Activated naive CD8-positive, alpha-beta T cell treated with anti-CD3 and anti-CD28 coated beads, Interleukin-2, amount 50 U/mL, for 24 hours (primary cell): ENCODE results near the gene TCP11L1.
A peak's percentile ranks its signal among the peaks of the same experiment; 100 is the strongest.

ENCODE experiments used
- ATAC-seq: fragments of 150-1000 bp; cut with Tn5 transposase; one replicate; pipeline ENCODE4 v1.10.0; 2021
- DNase-seq: peaks from one replicate; pipeline ENCODE4 v3.0.0; 2021
- H3K27ac Mint-ChIP-seq: one replicate; pipeline ENCODE4 v1.8.0; 2021; ENCODE audit warnings: mild to moderate bottlenecking, mixed read lengths
- H3K27me3 Mint-ChIP-seq: one replicate; pipeline ENCODE4 v1.8.0; 2021; ENCODE audit warnings: mixed read lengths
- H3K36me3 Mint-ChIP-seq: one replicate; pipeline ENCODE4 v1.8.0; 2021; ENCODE audit warnings: low read depth, mixed read lengths
- H3K4me1 Mint-ChIP-seq: one replicate; pipeline ENCODE4 v1.8.0; 2021; ENCODE audit warnings: mixed read lengths
- H3K4me3 Mint-ChIP-seq: one replicate; pipeline ENCODE4 v1.8.0; 2021; ENCODE audit warnings: mild to moderate bottlenecking, moderate library complexity, mixed read lengths
- H3K9me3 Mint-ChIP-seq: one replicate; pipeline ENCODE4 v1.8.0; 2021; ENCODE audit warnings: mixed read lengths

Gene TCP11L1, protein sequence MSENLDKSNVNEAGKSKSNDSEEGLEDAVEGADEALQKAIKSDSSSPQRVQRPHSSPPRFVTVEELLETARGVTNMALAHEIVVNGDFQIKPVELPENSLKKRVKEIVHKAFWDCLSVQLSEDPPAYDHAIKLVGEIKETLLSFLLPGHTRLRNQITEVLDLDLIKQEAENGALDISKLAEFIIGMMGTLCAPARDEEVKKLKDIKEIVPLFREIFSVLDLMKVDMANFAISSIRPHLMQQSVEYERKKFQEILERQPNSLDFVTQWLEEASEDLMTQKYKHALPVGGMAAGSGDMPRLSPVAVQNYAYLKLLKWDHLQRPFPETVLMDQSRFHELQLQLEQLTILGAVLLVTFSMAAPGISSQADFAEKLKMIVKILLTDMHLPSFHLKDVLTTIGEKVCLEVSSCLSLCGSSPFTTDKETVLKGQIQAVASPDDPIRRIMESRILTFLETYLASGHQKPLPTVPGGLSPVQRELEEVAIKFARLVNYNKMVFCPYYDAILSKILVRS

DNA sequence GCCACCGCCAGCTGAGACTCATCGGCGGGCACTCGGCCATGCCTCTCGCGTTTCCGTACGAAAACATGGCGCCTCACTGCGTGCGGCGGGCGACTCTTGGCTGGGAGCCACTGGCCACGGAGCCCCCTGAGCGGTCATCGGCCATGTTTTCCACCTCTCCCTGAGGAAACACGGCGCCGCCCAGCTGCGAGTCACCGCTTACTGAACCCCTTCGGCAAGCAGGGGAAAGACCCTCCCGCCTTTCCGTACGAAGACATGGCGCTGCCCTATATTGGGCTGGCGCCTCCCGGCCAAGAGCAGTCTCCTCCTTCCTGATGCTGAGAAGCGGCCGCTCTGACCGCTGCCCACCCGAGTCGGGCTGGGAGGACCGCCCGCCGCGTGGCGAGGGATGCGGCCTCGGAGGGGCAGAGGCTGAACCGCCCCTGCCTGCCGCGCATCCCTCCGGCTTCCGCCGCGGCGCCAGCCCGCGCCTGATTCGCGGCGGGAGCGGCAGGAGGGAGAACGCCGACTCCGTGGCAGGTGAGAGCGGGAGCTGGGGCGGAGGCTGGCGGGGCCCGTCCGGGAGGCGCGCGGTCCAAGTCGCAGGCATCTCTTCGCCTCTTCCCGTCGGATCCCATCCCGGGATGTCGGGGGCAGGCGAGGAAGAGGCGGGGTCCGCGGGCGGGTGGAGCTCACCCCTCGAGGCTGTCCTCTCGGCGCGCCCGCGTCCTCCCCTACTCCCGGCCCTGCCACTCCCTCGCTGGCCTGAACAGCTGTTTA lies at the start of gene TCP11L1:
TSS of gene TCP11L1 (plus strand) at position 299 of the 759 bp plus-strand sequence. CDS start 4,202 bp downstream, outside the sequence.
- peak; percentile 59 for ATAC-seq
- Mint-ChIP-seq H3K9me3 (no peaks in the 10 kb centered on the region), H3K27me3 (no peaks in the 10 kb centered on the region), H3K27ac (peak within 1 kb of the TSS; percentile 95), H3K4me1 (peaks cover 48% of the 10 kb centered on the region), H3K36me3 (peaks cover 5% of the 10 kb centered on the region), H3K4me3 (peak within 1 kb of the TSS; percentile 88)
- peak; percentile 84 for DNase-seq

DNA sequence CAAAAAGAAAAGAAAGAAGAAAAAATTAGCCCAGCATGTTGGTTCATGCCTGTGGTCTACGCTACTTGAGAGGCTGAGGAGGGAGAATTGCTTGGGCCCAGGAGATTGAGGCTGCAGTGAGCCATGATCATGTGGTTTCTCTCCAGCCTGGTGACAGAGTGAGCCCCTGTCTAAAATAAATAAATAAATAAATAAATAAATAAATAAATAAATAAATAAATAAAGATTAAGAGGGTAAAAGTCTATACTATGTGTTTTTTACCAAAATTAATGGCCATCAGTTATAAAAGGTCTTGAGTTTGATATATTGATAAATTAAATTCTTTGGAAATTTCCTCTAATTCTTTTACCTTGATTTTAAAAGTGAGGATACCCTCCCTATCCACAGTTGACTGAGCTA lies 48.9 kb upstream of the TCP11L1 start:
- H3K4me1 Mint-ChIP-seq: no peaks in the 10 kb centered on the region
- no peak overlapping the region for H3K4me3 Mint-ChIP-seq
- ATAC-seq (no peak), DNase-seq (no peak)
- H3K36me3 Mint-ChIP-seq: no peaks in the 10 kb centered on the region
- no peaks in the 10 kb centered on the region for H3K27me3 Mint-ChIP-seq
- no peak overlapping the region for H3K27ac Mint-ChIP-seq
- H3K9me3 Mint-ChIP-seq: peaks cover 18% of the 10 kb centered on the region

DNA sequence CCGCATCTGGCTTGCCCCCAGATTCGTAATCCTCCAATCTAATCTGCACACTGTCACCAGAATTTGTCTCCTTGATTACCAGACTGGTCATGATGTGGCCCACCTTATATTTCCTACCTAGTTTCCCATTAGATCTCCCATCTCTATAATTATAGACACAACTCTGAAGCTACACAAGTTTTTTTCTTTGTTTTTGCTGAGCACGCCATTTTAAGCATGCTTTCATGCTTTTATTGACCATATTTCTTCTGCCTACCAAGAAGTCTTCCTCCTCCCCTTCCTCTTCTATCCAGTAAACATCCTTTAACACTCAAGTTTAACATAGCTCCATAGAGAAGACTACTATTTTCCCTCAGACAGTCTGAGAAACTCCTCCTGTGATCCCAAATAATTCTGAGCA lies 47.9 kb upstream of the TCP11L1 start:
- no peaks in the 10 kb centered on the region for H3K4me1 Mint-ChIP-seq
- ATAC-seq (no peak), DNase-seq (no peak)
- H3K36me3 Mint-ChIP-seq: no peaks in the 10 kb centered on the region
- no peak overlapping the region for H3K27ac Mint-ChIP-seq
- peaks cover 18% of the 10 kb centered on the region for H3K9me3 Mint-ChIP-seq
- H3K4me3 Mint-ChIP-seq: no peak overlapping the region
- no peaks in the 10 kb centered on the region for H3K27me3 Mint-ChIP-seq

DNA sequence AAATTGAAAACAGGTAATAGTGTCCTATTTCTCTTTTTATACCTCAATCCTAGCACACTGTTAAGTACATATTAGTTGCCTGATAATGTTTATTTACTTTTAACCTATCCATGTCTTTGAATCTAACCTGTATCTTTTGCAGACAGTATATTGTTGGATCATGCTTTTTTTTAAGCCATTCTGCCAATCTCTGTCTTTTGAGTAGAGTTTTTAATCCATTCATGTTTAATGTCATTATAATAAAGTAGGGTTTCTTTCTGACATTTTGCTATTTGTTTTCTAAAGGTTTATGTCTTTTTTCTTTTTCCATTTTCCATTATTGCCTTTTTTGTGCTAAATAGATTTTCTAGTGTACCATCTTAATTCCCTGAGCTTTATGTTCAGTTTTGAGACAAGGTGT lies 47.5 kb upstream of the TCP11L1 start:
- H3K27ac Mint-ChIP-seq: no peak overlapping the region
- no peak overlapping the region for H3K4me3 Mint-ChIP-seq
- no peaks in the 10 kb centered on the region for H3K36me3 Mint-ChIP-seq
- H3K4me1 Mint-ChIP-seq: no peaks in the 10 kb centered on the region
- no peak for DNase-seq
- H3K9me3 Mint-ChIP-seq: peaks cover 18% of the 10 kb centered on the region
- no peaks in the 10 kb centered on the region for H3K27me3 Mint-ChIP-seq
- ATAC-seq: no peak

DNA sequence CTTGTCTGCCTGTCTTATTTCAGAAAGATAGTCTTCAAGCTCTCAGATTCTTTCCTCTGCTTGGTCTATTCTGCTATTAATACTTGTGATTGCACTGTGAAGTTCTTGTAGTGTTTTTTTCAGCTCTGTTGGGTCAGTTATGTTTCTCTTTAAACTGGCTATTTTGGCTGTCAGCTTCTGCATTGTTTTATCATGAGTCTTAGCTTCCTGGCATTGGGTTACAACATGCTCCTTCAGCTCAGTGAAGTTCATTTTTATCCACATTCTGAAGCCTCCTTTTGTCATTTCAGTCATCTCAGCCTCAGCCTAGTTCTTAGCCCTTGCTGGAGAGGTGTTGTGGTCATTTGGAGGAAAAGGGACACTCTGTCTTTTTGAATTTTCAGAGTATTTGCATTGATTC lies 39.2 kb upstream of the TCP11L1 start:
- ATAC-seq (no peak), DNase-seq (no peak)
- Mint-ChIP-seq H3K4me3 (no peak overlapping the region), H3K36me3 (no peaks in the 10 kb centered on the region), H3K27ac (no peak overlapping the region), H3K4me1 (peaks cover 7% of the 10 kb centered on the region), H3K27me3 (peaks cover 2% of the 10 kb centered on the region), H3K9me3 (peaks cover 11% of the 10 kb centered on the region)

DNA sequence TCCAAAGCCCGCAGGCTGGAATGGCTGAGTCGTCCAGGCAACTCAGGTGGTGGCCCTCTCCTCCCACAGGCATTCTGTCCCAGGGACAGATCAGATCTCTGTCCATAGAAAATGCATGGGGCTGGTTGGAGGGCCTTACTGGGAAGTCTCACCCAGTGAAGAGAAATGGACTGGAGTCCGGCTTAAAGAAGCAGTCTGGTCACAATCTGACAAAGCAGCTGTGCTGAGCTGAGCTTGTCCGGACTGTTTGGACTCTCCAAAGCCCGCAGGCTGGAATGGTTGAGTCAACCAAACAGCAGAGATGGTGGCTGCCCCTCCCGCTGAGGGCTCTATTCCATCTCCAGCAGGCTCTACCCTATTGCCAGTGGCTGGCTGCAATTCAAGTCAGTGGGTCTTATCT lies 38.1 kb upstream of the TCP11L1 start:
- no peaks in the 10 kb centered on the region for H3K36me3 Mint-ChIP-seq
- no peak overlapping the region for H3K4me3 Mint-ChIP-seq
- no peak for DNase-seq
- peaks cover 18% of the 10 kb centered on the region for H3K4me1 Mint-ChIP-seq
- peaks cover 11% of the 10 kb centered on the region for H3K9me3 Mint-ChIP-seq
- ATAC-seq: no peak
- no peak overlapping the region for H3K27ac Mint-ChIP-seq
- H3K27me3 Mint-ChIP-seq: peaks cover 2% of the 10 kb centered on the region

DNA sequence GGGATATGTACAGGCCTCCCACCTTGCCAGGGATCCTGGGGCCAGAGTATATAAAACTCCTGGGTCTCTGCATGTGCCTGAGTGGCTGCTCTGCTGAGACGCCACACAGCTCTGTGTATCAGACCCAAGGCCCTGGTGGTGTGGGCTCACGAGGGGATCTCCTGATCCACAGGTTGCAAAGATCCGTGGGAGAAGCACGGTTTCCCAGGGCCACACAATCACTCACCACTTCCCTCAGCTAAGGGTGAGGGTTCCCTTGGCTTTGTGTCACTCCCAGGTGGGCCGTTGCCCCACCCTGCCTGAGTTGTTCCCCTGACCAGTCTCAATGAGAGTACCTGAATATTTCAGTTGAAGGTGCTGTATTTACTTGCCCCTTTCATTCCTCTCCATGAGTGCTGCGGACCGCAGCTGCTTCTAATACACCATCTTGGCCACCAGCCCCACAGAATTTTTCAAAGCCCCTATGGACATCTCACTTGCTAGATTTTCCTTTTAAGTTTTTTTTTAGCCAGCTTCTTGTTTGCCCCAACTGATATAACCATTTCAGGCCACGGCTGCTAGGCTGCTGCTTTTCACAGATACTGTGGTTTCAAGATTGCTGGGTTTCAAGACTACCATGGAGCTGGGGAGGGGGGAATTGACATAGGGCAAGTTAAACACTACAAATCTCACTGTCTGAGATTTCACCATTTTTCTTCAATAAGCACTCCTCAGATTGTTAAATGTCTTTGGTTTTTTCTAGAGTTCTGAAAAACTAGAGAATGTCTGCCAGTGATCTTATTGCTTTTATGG lies 37.4 kb upstream of the TCP11L1 start:
- no peak overlapping the region for H3K27ac Mint-ChIP-seq
- ATAC-seq (no peak), DNase-seq (no peak)
- H3K36me3 Mint-ChIP-seq: no peaks in the 10 kb centered on the region
- H3K9me3 Mint-ChIP-seq: peaks cover 11% of the 10 kb centered on the region
- peaks cover 2% of the 10 kb centered on the region for H3K27me3 Mint-ChIP-seq
- no peak overlapping the region for H3K4me3 Mint-ChIP-seq
- peaks cover 23% of the 10 kb centered on the region for H3K4me1 Mint-ChIP-seq

DNA sequence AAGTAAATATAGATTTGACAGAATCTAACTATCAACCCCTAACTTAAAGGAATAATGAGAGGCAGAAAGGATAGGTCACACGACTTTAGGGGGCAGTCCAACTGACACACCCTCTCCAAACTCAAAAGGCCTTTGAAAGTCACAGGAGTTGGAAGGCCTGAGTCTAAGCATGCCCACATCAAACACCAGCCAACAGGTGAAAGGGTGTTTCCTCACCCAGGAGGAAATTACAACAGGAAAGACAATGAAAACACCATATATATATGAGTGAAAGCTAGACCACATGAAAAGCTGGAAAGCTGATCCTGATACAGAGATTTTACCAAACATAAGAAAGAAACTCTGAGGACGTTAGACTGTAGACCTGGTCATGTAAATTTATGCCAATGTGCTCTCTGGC lies 34.2 kb upstream of the TCP11L1 start:
- peaks cover 23% of the 10 kb centered on the region for H3K4me1 Mint-ChIP-seq
- H3K9me3 Mint-ChIP-seq: no peaks in the 10 kb centered on the region
- no peaks in the 10 kb centered on the region for H3K27me3 Mint-ChIP-seq
- no peaks in the 10 kb centered on the region for H3K36me3 Mint-ChIP-seq
- H3K4me3 Mint-ChIP-seq: no peak overlapping the region
- ATAC-seq: peak; percentile 63
- no peak for DNase-seq
- no peak overlapping the region for H3K27ac Mint-ChIP-seq

DNA sequence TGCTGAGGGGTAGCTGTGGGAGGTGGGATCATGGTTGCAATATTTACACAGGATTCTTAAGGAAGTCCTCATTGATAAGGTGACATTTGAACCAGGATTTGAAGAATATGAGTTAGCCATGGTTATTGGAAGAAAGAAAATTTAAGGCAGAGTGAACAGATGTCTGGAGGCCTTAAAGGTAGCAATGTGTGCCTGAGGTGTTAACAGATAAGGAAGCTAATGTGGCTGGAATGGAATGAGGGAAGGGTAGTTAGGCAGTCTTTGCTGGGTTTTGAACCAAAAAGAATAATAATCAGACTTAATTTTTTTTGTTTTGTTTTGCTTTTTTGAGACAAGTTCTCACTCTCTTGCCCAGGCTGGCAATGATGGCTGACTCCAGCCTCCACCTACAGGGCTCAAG lies 33.4 kb upstream of the TCP11L1 start:
- Mint-ChIP-seq H3K4me1 (peaks cover 27% of the 10 kb centered on the region), H3K9me3 (no peaks in the 10 kb centered on the region), H3K4me3 (no peak overlapping the region), H3K27me3 (no peaks in the 10 kb centered on the region), H3K27ac (no peak overlapping the region), H3K36me3 (no peaks in the 10 kb centered on the region)
- ATAC-seq: no peak
- no peak for DNase-seq

DNA sequence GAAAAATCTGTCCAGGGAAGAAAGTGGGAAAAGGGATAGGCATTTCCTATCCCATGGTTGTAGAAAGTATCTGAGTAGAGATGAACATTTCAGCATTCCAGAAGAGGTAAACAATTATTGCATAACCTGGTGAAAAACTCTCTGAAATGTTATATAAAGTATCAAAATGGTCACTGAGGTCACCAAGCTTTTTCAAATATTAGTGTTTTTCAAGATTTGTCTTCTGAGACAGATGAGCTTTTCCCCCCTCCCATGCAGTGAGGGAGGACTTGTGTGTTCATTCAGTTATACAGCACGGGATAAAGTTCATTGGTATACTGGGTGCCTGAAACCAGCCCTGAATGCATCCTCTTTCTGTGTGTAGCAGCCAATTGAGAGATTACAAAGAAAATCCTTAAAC lies 25.6 kb upstream of the TCP11L1 start:
- Mint-ChIP-seq H3K27ac (no peak overlapping the region), H3K4me1 (peaks cover 43% of the 10 kb centered on the region), H3K4me3 (no peak overlapping the region), H3K36me3 (no peaks in the 10 kb centered on the region), H3K9me3 (no peaks in the 10 kb centered on the region), H3K27me3 (peaks cover 16% of the 10 kb centered on the region)
- ATAC-seq: no peak
- no peak for DNase-seq

DNA sequence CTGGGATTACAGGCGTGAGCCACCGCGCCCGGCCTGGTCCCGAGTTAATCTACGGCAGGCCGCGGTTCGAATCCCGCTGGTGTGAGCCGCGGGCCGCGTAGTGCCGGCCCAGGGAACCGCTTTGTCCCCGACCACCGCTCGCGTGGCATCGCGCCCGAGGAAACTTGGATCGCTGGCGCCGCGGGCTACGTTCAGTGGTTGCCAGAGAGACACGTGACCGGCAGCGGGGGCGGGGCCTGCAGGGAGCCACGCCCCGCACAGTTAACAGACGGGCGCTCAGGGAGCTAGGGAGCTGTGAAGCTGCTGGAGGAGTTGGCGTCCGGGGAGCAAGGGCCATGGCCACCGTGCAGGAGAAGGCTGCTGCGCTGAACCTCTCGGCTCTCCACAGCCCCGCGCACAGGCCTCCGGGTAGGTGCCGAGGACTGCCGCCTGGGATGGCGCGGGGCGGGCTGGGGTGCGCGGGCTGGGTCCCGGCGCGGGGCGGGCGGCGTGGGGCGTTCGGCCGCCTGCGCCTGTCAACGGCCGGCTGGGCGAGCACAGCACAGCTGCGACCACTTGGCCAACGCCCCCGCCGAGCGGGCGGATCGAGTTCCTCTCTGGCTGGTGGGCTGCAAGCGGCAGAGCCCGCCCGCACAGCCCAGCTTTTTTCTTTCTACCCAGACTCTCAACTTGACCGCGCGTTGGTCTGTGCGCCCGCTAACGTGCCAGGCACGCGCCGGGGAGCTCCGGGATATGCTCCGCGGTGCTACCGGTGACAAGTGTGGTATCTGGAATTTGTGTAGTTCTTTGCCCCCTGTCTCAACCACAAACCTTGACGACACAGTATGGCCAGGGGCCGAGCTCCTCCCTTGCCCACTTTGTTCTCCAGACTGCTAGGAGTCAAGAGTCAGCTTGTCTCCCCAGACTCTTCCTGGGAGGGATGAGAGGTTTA lies 23.5 kb upstream of the TCP11L1 start, which contains the start of gene DEPDC7:
TSS of gene DEPDC7 (plus strand) at position 258 of the 931 bp plus-strand sequence. CDS start at position 336, 78 bp downstream.
- peak within 1 kb of the TSS; percentile 76 for H3K4me3 Mint-ChIP-seq
- peaks cover 39% of the 10 kb centered on the region for H3K4me1 Mint-ChIP-seq
- ATAC-seq (peak; percentile 84), DNase-seq (peak; percentile 84)
- no peaks in the 10 kb centered on the region for H3K36me3 Mint-ChIP-seq
- peak within 1 kb of the TSS; percentile 46 for H3K27ac Mint-ChIP-seq
- H3K9me3 Mint-ChIP-seq: no peaks in the 10 kb centered on the region
- peaks cover 17% of the 10 kb centered on the region for H3K27me3 Mint-ChIP-seq

DNA sequence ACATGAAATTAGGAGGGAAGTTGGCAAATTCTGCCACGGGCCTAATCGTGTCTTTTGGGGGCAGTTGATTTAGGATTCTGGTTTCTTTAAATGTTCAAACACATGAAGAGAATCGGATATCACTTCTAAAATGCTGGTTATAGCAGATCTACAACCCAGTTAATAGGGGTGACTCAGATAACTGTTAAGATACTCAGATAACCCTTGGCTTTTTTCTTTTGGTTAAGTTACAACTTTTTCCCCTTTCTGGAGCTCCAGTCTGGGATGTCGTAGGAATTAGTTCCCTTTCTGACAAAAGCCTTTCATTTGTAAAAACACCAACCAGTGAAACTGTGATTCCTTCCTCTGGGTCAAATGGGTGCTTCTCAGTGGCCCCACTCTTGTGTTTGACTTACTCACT lies 22.7 kb upstream of the TCP11L1 start:
- Mint-ChIP-seq H3K4me1 (peaks cover 36% of the 10 kb centered on the region), H3K4me3 (peak overlapping the region; percentile 76), H3K36me3 (no peaks in the 10 kb centered on the region), H3K27ac (no peak overlapping the region), H3K9me3 (no peaks in the 10 kb centered on the region), H3K27me3 (peaks cover 17% of the 10 kb centered on the region)
- DNase-seq (no peak), ATAC-seq (no peak)

DNA sequence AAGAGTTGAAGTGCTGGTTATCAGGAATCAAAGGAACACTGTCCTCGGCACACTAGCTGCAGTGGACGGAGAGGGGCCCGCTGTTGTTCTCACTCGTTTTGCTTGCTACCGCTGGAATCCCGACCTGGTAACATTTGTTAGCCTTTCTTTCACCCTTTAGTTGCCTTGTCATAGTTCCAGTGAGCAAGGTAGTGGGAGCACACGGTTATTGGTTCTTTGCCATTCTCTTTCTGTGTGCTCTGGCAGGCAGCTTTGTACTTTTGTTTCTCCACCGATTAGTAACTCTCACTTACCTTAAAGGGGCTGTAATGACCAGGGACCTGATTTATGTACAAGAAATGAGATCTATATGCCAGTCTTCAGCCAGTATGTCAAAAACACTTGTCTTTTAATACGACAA lies 21.9 kb upstream of the TCP11L1 start:
- peaks cover 35% of the 10 kb centered on the region for H3K4me1 Mint-ChIP-seq

More for the DNA sequence above, 21.9 kb upstream of the TCP11L1 start:
- DNase-seq: no peak
- Mint-ChIP-seq H3K9me3 (no peaks in the 10 kb centered on the region), H3K27me3 (peaks cover 17% of the 10 kb centered on the region), H3K36me3 (no peaks in the 10 kb centered on the region), H3K4me3 (no peak overlapping the region), H3K27ac (no peak overlapping the region)
- no peak for ATAC-seq
